H9 (cell line): ENCODE results near the gene PACS1. TPM values are rescaled to one million over a fixed set of nuclear protein-coding genes. Genes with fewer than 3 reads are reported as not detected.
"Not testable (repeated sequence)": the region's sequence is repeated elsewhere in the genome, so short reads cannot be mapped to it uniquely, and the experiment has no call there.

Experiments used
- DNase-seq: peaks from one replicate; pipeline ENCODE4 v3.0.0-alpha.2; 2017
- H2AFZ ChIP-seq: one replicate; pipeline ENCODE4 v1.6.1; 2013; ENCODE audit warnings: mild to moderate bottlenecking, low read length, control low read depth, moderate library complexity
- H2AK5ac ChIP-seq: 2 replicates; pipeline ENCODE4 v1.6.1; 2013; ENCODE audit warnings: low read length, control low read depth, mixed read lengths; ENCODE audit not compliant: insufficient read length
- H2BK120ac ChIP-seq: one replicate; pipeline ENCODE4 v1.6.1; 2013; ENCODE audit warnings: low read depth, mild to moderate bottlenecking, low read length, control low read depth, inconsistent platforms; ENCODE audit not compliant: poor library complexity, severe bottlenecking
- H2BK12ac ChIP-seq: 2 replicates; pipeline ENCODE4 v1.6.1; 2013; ENCODE audit warnings: low read length, control low read depth, mixed read lengths, low read depth; ENCODE audit not compliant: insufficient read length
- H2BK15ac ChIP-seq: 2 replicates; pipeline ENCODE4 v1.6.1; 2013; ENCODE audit warnings: low read depth, low read length, control low read depth
- H2BK20ac ChIP-seq: one replicate; pipeline ENCODE4 v1.6.1; 2013; ENCODE audit warnings: low read depth, mild to moderate bottlenecking, low read length, control low read depth, inconsistent platforms; ENCODE audit not compliant: poor library complexity, severe bottlenecking
- H2BK5ac ChIP-seq: 2 replicates; pipeline ENCODE4 v1.6.1; 2013; ENCODE audit warnings: low read length, control low read depth, mixed read lengths; ENCODE audit not compliant: insufficient read length
- H3K14ac ChIP-seq: 2 replicates; pipeline ENCODE4 v1.6.1; 2013; ENCODE audit warnings: low read length, control low read depth; ENCODE audit not compliant: insufficient read depth
- H3K18ac ChIP-seq: 2 replicates; pipeline ENCODE4 v1.6.1; 2013; ENCODE audit warnings: low read depth, mild to moderate bottlenecking, mixed read lengths, low read length, control low read depth; ENCODE audit not compliant: insufficient read length
- H3K23ac ChIP-seq: 2 replicates; pipeline ENCODE4 v1.6.1; 2013; ENCODE audit warnings: low read length, control low read depth, mixed read lengths, low read depth; ENCODE audit not compliant: insufficient read length
- H3K23me2 ChIP-seq: 2 replicates; pipeline ENCODE4 v1.6.1; 2013; ENCODE audit warnings: low read depth, mild to moderate bottlenecking, mixed read lengths, low read length, control low read depth; ENCODE audit not compliant: insufficient read length, poor library complexity, severe bottlenecking
- H3K27ac ChIP-seq: 2 replicates; pipeline ENCODE4 v1.5.1; 2013; ENCODE audit warnings: low read length, control low read depth, mixed read lengths, low read depth; ENCODE audit not compliant: insufficient read length
- H3K27me3 ChIP-seq: 2 replicates; pipeline ENCODE4 v1.6.1; 2013; ENCODE audit warnings: low read length, control low read depth, inconsistent platforms; ENCODE audit not compliant: insufficient read depth
- H3K4ac ChIP-seq: 2 replicates; pipeline ENCODE4 v1.6.1; 2013; ENCODE audit warnings: low read depth, mild to moderate bottlenecking, control low read depth, inconsistent platforms, low read length, moderate library complexity
- H3K4me1 ChIP-seq: 2 replicates; pipeline ENCODE4 v1.6.1; 2013; ENCODE audit warnings: low read length, control low read depth, inconsistent platforms; ENCODE audit not compliant: insufficient read depth
- H3K4me2 ChIP-seq: 2 replicates; pipeline ENCODE4 v1.6.1; 2013; ENCODE audit warnings: low read length, control low read depth, mixed read lengths; ENCODE audit not compliant: insufficient read length, insufficient read depth
- H3K56ac ChIP-seq: 2 replicates; pipeline ENCODE4 v1.6.1; 2013; ENCODE audit warnings: low read depth, mild to moderate bottlenecking, mixed read lengths, low read length, control low read depth; ENCODE audit not compliant: insufficient read length
- H3K79me1 ChIP-seq: 2 replicates; pipeline ENCODE4 v1.6.1; 2013; ENCODE audit warnings: low read depth, mild to moderate bottlenecking, moderate library complexity, low read length, control low read depth, inconsistent platforms; ENCODE audit not compliant: insufficient read depth, poor library complexity, severe bottlenecking
- H3K79me2 ChIP-seq: 2 replicates; pipeline ENCODE4 v1.6.1; 2013; ENCODE audit warnings: low read length, control low read depth, inconsistent platforms; ENCODE audit not compliant: insufficient read depth
- H3K9ac ChIP-seq: 2 replicates; pipeline ENCODE4 v1.6.1; 2013; ENCODE audit warnings: low read length, control low read depth, mixed read lengths; ENCODE audit not compliant: insufficient read length; ENCODE audit errors: extremely low read depth
- H3K9me3 ChIP-seq: one replicate; pipeline ENCODE4 v1.6.1; 2013; ENCODE audit warnings: low read depth, low read length, inconsistent platforms; ENCODE audit not compliant: control insufficient read depth
- H3T11ph ChIP-seq: one replicate; pipeline ENCODE4 v1.6.1; 2013; ENCODE audit warnings: mild to moderate bottlenecking, low read length, control low read depth, inconsistent platforms
- H4K20me1 ChIP-seq: one replicate; pipeline ENCODE4 v1.6.1; 2013; ENCODE audit not compliant: control insufficient read depth, insufficient read length, insufficient read depth
- H4K5ac ChIP-seq: 2 replicates; pipeline ENCODE4 v1.6.1; 2013; ENCODE audit warnings: low read depth, mild to moderate bottlenecking, mixed read lengths, low read length, control low read depth; ENCODE audit not compliant: insufficient read length
- H4K8ac ChIP-seq: replicated peaks from 2 replicates; pipeline ENCODE4 v1.6.1; 2013; ENCODE audit warnings: low read length, control low read depth, mixed read lengths, low read depth; ENCODE audit not compliant: insufficient read length
- H4K91ac ChIP-seq: 2 replicates; pipeline ENCODE4 v1.6.1; 2013; ENCODE audit warnings: low read depth, mild to moderate bottlenecking, moderate library complexity, mixed read lengths, low read length, control low read depth; ENCODE audit not compliant: insufficient read length
- H3K27ac Mint-ChIP-seq, 3 experiments: 2 replicates in 2 of 3; 3 replicates in 1 of 3; pipeline ENCODE4 v1.8.0; 2020 to 2021; ENCODE audit warnings: mixed read lengths in 3 of 3, mild to moderate bottlenecking in 1 of 3, moderate library complexity in 1 of 3
- H3K27me3 Mint-ChIP-seq: 2 replicates; pipeline ENCODE4 v1.8.0; 2021; ENCODE audit warnings: low read depth, mild to moderate bottlenecking, moderate library complexity, mixed read lengths
- H3K36me3 Mint-ChIP-seq, 3 experiments: 2 replicates in 2 of 3; 3 replicates in 1 of 3; pipeline ENCODE4 v1.8.0; 2020 to 2021; ENCODE audit warnings: low read depth in 3 of 3, mixed read lengths in 3 of 3; ENCODE audit not compliant: insufficient read depth in 1 of 3
- H3K4me1 Mint-ChIP-seq, 2 experiments: 2 replicates each; pipeline ENCODE4 v1.8.0; 2020; ENCODE audit warnings: mixed read lengths in 2 of 2
- H3K4me3 Mint-ChIP-seq, 2 experiments: 2 replicates in 1 of 2; 3 replicates in 1 of 2; pipeline ENCODE4 v1.8.0; 2020 to 2021; ENCODE audit warnings: mild to moderate bottlenecking in 2 of 2, mixed read lengths in 2 of 2, moderate library complexity in 1 of 2
- H3K9me3 Mint-ChIP-seq, 2 experiments: 2 replicates in 1 of 2; 3 replicates in 1 of 2; pipeline ENCODE4 v1.8.0; 2020; ENCODE audit warnings: mild to moderate bottlenecking in 2 of 2, mixed read lengths in 2 of 2, moderate library complexity in 1 of 2
- WGBS: extraction: QIAGEN DNeasy Blood & Tissue Kit; methylation state at CpG from one replicate; pipeline ENCODE4 v1.1.7; 2013; ENCODE audit warnings: missing lambda C conversion rate, low lambda C conversion rate, mixed read lengths; ENCODE audit not compliant: insufficient read length; ENCODE audit errors: extremely low coverage; 5-methylcytosine and 5-hydroxymethylcytosine counted together
- total RNA-seq: library from RNA; stranded (reverse); gene quantifications from 2 replicates; pipeline ENCODE4 v1.2.1, GENCODE V29; 2021
- TF ChIP-seq, protein P1 (sequence below): fragments of 200-600 bp; sonication (generic); conservative IDR thresholded peaks from 3 replicates; pipeline ENCODE4 v1.8.0; 2021; ENCODE audit warnings: antibody characterized with exemption, mild to moderate bottlenecking

Gene PACS1
- total RNA-seq, 1 experiment from 2014 or later, result 35.5 TPM

DNA sequence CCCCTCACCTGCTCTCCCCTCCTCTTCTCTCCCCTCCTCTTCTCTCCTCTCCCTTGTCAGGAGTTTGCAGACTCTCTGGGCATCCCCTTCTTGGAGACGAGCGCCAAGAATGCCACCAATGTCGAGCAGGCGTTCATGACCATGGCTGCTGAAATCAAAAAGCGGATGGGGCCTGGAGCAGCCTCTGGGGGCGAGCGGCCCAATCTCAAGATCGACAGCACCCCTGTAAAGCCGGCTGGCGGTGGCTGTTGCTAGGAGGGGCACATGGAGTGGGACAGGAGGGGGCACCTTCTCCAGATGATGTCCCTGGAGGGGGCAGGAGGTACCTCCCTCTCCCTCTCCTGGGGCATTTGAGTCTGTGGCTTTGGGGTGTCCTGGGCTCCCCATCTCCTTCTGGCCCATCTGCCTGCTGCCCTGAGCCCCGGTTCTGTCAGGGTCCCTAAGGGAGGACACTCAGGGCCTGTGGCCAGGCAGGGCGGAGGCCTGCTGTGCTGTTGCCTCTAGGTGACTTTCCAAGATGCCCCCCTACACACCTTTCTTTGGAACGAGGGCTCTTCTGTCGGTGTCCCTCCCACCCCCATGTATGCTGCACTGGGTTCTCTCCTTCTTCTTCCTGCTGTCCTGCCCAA, 206.0 kb downstream of the PACS1 start:
- Histone ChIP-seq H3K9ac (no peak overlapping the region), H3K14ac (no peak overlapping the region), H3K4me2 (no peak overlapping the region), H4K91ac (no peak overlapping the region), H3K79me2 (no peaks in the 10 kb centered on the region), H3K4ac (no peak overlapping the region), H3K79me1 (no peaks in the 10 kb centered on the region), H3K56ac (no peak overlapping the region), H2AFZ (no peak overlapping the region), H3K23me2 (no peaks in the 10 kb centered on the region), H2BK12ac (no peak overlapping the region), H4K20me1 (no peaks in the 10 kb centered on the region), H3K27ac (no peak overlapping the region), H2BK15ac (no peak overlapping the region), H2BK5ac (no peak overlapping the region), H2BK20ac (no peak overlapping the region), H3T11ph (no peak overlapping the region), H2AK5ac (no peak overlapping the region), H4K8ac (no peak overlapping the region), H3K27me3 (no peaks in the 10 kb centered on the region), H3K9me3 (no peaks in the 10 kb centered on the region), H3K23ac (no peak overlapping the region), H4K5ac (no peak overlapping the region), H2BK120ac (no peak overlapping the region), H3K18ac (no peak overlapping the region), H3K4me1 (no peaks in the 10 kb centered on the region)
- H3K36me3 Mint-ChIP-seq, result peaks cover 7 to 39% (median 34%) of the 10 kb centered on the region in 3 experiments
- 0 out of 5 replicates have a peak overlapping the region, but pooled peaks of 1 of the 2 experiments have one; percentile 38 for H3K4me3 Mint-ChIP-seq
- WGBS, result no CpG with 5 or more reads among the region's 14 CpGs
- H3K27me3 Mint-ChIP-seq, result peaks cover 20% of the 10 kb centered on the region
- H3K4me1 Mint-ChIP-seq, result peaks cover 13% of the 10 kb centered on the region in 2 experiments
- H3K27ac Mint-ChIP-seq, result no peak overlapping the region
- no peaks in the 10 kb centered on the region for H3K9me3 Mint-ChIP-seq
- no peak for DNase-seq
- TF ChIP-seq, protein P1, sequence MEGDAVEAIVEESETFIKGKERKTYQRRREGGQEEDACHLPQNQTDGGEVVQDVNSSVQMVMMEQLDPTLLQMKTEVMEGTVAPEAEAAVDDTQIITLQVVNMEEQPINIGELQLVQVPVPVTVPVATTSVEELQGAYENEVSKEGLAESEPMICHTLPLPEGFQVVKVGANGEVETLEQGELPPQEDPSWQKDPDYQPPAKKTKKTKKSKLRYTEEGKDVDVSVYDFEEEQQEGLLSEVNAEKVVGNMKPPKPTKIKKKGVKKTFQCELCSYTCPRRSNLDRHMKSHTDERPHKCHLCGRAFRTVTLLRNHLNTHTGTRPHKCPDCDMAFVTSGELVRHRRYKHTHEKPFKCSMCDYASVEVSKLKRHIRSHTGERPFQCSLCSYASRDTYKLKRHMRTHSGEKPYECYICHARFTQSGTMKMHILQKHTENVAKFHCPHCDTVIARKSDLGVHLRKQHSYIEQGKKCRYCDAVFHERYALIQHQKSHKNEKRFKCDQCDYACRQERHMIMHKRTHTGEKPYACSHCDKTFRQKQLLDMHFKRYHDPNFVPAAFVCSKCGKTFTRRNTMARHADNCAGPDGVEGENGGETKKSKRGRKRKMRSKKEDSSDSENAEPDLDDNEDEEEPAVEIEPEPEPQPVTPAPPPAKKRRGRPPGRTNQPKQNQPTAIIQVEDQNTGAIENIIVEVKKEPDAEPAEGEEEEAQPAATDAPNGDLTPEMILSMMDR, result no peak

- Mint-ChIP-seq H3K36me3 (peaks cover 7 to 38% (median 37%) of the 10 kb centered on the region in 3 experiments), H3K4me1 (peaks cover 16 to 19% of the 10 kb centered on the region in 2 experiments)
- H3T11ph ChIP-seq, result not testable (repeated sequence)
Measured at GRCh38 chr11:66276619-66277018, 206.5 kb downstream of the PACS1 start.

More at GRCh38 chr11:66276619-66277018, 206.5 kb downstream of the PACS1 start:
- not testable (repeated sequence) for H3K9ac ChIP-seq, H2BK12ac ChIP-seq, H2BK20ac ChIP-seq, H3K9me3 Mint-ChIP-seq, H2BK120ac ChIP-seq, H3K14ac ChIP-seq, H3K9me3 ChIP-seq, H2BK5ac ChIP-seq, H3K4ac ChIP-seq, H3K56ac ChIP-seq, H4K8ac ChIP-seq, H3K23me2 ChIP-seq, H2AK5ac ChIP-seq, H2BK15ac ChIP-seq, H2AFZ ChIP-seq, H4K20me1 ChIP-seq, H3K18ac ChIP-seq, H3K79me1 ChIP-seq, H3K27me3 ChIP-seq, H3K79me2 ChIP-seq, H4K91ac ChIP-seq, H4K5ac ChIP-seq, H3K4me1 ChIP-seq, H3K23ac ChIP-seq, DNase-seq, H3K27ac ChIP-seq, H3K4me2 ChIP-seq
- H3K4me3 Mint-ChIP-seq, result peak overlapping the region in 1 of 2 experiments; percentile 71; a peak in 2 of 5 replicates
- peaks cover 23% of the 10 kb centered on the region for H3K27me3 Mint-ChIP-seq
- no CpG with 5 or more reads among the region's 13 CpGs for WGBS
- H3K27ac Mint-ChIP-seq, result 0 out of 7 replicates have a peak overlapping the region, but pooled peaks of 1 of the 3 experiments have one; percentile 28
